Stimulated activated CD4-positive, alpha-beta T cell treated with anti-CD3 and anti-CD28 coated beads, Interleukin-12 subunit alpha, Interleukin-12 subunit beta, amount 100 ng/mL, for 48 hours (primary cell): ENCODE results near the gene LIPA.
"Not testable (repeated sequence)": the region's sequence is repeated elsewhere in the genome, so short reads cannot be mapped to it uniquely, and the experiment has no call there.

Experiments used
- DNase-seq, 3 donors: peaks; one replicate each; pipeline ENCODE4 v3.0.0-alpha.2; 2020; ENCODE audit warnings: low read depth in 2 of 3, low spot score in 1 of 3

The LIPA gene

DNA sequence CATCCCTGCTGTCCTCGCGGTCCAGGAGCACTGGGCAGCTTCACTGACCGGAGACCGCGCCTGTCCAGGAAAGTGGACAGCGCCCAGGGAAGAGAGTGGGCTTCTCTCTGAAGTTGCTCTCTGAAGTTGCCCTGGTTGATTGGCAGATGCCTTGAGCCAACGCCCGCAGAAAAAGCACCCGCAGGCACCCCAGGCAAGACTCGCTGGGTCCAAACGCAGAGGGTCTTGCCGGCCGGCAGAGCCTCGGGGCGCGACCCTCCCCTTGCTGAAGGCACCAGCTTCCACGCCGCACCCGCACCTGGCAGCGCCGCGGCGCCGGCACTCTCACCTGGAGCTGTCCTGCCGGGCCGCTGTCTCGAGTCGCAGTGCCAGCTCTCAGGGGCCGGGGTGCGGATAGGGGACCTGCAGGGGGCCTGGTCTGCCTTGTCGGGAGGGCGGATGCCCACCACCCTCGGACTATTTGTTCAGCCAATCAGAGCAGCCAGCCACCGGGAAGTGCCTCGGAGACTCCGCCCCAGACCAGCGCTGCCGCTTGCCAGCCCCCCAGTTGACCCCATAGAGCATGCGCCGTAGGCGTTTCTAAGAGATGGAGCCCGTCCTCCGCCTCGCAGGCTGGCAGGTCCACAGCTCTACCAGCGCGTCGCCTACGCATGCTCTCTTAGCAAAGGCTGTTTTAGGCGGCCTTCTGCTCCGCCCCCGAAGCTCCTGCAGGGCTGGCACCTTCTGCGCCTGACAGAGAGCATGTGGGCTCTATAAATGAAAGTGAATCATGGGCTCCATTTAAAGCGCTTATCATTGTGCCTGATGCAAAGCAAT lies at the start of gene LIPA:
Gene LIPA, minus strand, starts transcription at position 367 of the 816 bp plus-strand sequence. CDS start 4,127 bp downstream, outside the sequence.
- peak; percentile 81 to 92 (median 88) for DNase-seq

DNA sequence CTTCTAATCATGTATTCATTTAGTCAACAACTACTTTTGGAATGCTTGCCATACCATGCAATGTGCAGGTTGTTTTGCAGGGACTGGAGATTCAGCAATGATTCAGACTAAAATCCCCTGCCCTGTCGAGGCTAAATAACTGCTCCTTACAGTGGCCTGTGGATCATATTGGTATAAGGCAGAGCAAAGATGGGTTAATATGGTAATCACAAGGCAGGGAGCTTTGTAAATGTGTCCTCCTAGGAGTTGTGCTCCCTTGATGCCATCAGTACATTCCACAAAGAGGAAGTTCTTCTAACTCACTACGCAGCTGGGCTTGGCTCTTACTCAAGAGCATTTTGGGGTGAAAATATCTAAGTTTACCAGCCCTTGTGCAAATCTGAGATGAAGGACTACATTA lies 49.7 kb upstream of the LIPA start:
- DNase-seq, result no peak

DNA sequence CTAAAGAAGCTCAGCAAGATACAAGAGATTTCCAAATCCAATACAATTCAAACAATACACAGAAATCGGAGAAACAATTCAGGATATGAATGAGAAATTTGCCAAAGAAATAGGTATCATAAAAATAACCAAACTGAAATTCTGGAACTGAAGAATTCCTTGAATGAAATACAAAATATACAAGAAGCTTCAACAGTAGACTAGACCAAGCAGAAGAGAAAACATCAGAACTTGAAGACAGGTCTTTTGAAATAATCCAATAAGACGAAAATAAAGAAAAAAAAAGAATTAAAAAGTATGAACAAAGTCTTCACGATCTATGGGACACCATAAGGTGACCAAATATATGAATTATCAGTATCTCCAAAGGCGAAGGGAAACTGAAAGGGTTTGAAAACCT lies 47.5 kb upstream of the LIPA start:
- DNase-seq, result no peak

DNA sequence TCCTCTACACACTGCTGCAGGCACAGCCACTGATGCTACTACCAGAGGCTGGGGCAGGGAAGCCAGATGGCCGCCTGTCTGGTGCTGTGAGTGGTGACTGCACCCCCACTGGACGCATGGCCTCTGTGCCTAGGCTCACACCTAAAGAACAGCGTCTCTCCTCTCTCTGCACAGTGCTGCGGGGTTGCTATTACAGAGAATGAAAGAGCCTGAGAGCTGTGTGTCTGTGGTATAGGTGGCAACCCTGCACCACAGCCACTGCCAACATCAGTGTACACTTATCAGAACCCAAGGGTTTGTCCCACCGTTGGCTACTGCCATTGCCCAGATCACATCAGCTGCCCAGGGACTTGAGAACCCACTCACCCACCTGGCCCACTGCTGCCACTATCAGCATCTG lies 46.2 kb upstream of the LIPA start:
- no peak for DNase-seq

DNA sequence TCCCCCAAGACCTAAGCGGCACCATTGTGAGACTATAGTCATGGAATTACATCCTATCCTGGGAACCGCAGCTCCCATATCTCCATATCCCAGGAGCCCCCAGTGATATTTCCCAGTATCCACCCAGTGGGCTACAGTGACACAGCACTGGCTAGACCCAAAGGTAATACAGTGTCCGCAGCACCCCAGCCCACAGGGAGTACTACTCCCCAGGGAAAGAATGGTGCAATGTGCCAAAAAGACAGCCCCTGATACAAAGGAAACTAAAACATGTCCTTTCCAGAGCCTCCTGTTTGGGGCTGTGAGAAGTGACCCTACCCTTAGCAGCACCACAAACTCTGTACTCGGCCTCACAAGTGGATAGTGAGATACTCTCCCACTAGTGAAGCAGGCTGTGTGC lies 45.8 kb upstream of the LIPA start:
- DNase-seq, result no peak

DNA sequence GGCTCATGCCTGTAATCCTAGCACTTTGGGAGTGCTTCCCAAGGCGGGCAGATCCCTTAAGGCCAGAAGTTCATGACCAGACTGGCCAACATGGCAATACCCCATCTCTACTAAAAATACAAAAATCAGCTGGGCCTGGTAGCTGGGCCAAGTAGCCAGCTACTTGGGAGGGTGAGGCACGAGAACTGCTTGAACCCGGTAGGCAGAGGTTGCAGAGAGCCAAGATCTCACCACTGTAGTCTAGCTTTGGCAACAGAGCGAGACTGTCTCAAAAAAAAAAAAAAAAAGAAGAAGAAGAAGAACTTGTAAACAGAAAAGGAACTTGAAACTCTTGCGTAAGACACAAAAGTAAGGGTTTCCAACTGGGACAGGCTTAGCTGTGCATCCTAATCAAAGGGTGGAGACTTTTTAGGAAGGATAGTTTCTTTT lies 44.7 kb upstream of the LIPA start:
- DNase-seq, result no peak

DNA sequence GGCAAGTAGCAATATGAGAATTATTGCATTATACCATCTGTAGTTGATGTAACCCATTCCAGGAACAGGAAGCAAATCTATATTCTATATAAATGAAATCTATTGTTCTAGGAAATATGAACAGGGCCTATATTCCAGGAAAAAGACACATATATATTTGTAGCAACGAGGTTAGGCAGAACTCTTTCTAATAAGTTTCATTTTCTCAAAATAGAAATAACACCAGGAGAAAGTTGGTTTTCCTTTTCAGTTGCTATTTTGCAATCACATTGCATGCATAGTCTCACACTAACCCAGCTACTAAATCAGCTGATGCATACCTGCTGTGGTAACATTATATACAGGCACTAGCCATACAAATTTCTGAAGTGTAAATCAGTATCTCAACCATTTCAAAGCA lies 44.0 kb upstream of the LIPA start:
- no peak for DNase-seq

DNA sequence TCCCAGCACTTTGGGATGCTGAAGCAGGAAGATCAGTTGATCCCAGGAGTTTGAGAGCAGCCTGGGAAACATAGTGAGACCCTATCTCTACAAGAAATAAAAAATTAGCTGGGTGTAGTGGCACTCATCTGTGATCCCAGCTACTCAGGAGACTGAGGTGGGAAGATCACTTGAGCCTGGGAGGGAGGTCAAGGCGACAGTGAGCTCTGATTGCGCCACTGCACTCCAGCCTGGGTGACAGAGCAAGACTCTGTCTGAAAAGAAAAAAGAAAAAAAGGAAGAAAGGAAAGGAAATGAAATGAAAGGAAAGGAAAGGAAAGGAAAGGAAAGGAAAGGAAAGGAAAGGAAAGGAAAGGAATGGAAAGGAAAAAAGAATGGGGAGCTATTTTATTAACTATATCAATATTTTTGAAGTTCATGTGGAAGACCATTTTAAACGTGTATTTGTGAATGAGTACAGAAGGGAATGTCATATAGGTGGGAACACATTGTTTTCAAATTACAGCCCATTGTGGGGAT lies 43.2 kb upstream of the LIPA start:
- no peak for DNase-seq

DNA sequence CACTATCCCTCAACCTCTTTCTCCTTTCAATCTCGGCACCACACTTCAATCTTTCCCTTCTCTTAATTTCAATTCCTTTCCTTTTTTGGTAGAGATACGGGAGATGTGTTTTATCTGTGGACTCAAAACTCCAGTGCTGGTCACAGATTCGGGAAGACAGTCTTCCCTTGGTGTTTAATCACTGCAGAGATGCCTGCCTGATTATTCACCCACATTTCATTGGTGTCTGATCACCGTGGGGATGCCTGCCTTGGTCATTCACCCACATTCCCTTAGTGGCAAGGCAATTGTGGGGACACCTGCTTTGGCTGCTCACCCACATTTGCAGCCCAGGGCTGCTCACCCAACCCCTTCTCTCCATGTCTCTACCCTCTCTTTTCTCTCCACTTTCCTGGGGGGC lies 33.7 kb upstream of the LIPA start:
- DNase-seq, result not testable (repeated sequence)

DNA sequence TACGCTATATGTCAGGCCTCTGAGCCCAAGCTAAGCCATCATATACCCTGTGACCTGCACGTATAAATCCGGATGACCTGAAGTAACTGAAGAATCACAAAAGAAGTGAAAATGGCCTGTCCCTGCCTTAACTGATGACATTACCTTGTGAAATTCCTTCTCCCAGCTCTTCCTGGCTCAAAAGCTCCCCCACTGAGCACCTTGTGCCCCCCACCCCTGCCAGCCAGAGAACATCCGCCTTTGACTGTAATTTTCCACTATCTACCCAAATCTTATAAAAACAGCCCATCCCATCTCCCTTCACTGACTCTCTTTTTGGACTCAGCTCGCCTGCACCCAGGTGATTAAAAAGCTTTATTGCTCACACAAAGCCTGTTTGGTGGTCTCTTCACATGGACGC lies 33.1 kb upstream of the LIPA start:
- not testable (repeated sequence) for DNase-seq

DNA sequence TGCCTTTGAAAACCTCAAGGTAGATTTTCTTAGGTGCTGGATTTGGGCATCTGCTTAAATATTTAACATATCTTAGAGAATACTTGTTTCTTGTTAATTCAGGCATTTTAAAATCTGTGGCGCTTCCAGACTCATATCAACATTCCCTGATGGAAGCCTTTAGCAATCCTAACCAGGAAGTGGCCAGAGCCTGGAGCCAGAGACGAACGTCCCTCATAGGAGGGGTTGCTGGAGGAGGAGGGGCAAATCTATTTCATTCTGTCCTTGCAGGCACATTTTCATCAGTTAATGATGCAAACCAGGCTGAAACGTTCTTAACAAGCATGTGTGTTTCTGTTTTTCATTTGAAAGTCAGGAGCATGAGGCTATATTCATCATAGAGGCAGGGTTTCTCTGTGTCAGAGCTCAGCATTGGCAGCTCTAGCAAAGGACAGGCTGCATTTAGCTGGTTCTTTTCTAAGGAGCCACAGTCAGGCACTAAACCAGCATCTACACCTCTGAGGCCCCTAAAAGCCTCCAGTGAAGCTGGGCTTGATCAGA lies 32.4 kb upstream of the LIPA start:
- no peak for DNase-seq

DNA sequence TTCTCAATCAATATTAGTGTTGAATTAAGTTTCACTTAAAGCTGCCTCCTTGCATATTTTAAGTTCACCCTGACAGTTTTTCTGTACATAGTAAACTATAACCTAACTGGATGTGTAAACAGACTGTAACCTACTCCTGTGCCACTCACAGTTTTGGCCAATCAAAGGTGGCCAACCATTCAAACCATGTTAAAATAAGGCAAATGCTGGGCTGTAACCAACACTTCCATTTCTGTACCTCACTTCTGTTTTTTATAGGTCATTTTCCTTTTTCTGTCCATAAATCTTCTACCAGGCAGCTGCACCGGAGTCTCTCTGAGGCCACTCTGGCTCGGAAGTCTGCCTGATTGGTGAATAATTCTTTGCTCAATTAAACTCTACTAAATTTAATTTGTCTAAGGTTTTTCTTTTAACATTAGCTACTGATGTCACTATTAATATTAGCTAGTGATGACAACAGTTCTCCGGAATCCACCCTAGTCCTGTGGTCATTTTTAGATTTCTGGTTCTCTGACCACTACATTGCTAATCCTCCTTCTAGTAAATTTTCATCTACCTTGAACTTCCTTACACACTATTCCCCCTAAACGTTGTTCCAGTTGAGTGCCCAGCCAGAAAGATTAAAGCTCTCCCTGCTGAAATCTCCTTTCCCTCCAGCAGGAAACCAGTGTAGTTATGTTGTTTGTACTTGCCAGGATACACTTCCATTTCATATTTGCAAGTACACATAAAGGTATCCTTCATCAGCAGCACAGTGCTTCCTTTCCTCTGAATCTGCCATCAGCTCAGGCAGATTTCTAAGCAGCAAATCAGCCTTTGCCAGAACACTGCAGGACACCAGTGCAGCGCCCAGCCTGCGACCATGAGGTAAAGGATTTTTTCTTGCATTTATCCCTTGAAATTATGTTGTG lies 31.7 kb upstream of the LIPA start:
- DNase-seq, result no peak

DNA sequence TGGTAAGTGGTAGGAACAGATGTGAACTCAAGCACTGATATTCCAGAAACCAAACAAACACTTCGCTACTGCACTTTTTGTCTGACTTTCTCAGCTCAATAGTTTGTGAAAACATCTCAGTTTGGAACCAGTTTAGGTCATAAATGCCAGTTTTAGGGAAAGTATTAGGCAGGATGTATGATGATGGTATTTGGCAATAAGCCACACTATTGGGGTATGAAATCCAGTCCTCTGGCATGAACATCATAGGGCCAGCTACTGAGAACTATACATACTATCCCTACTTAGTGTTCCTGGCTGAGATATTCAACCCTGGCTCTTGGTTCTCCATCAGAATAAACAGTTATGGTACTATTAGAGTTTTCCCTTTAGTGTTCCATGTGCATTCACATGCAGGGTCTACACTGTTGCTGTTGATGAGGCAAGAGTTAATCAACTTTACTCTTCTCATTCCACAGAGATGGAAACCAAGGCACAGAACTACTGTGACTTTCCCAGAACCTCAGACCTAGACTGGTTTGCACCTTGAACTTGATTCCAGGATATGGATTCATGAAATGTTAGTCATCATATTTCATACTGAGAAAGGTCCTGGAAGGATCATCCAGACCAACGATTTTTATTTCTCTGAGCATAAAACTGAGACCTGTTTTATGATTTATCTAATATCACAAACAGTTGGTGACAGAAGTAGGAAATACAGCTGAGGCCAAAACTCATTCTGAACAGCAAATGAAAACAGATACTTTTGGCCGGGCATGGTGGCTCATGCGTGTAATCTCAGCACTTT lies 30.2 kb upstream of the LIPA start:
- no peak for DNase-seq

DNA sequence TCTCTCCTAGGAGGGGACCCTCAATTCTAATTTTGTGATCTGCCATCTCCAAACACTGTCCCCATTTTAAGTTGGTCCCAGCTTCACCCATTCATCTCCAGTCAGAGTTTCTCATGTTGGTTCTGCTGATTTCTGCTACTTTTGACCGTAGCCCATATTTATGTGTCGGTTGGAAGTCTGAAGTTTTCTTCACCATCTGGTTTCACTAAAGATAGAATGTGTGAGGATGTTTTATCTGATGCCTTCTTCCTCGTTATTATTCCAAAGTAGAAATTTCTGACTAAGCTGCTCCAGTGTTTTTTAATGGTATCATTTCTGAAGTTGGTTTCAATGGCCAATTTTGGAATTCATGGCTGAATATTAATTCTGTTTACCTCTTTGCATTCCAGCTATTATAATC lies 28.9 kb upstream of the LIPA start:
- DNase-seq, result no peak

DNA sequence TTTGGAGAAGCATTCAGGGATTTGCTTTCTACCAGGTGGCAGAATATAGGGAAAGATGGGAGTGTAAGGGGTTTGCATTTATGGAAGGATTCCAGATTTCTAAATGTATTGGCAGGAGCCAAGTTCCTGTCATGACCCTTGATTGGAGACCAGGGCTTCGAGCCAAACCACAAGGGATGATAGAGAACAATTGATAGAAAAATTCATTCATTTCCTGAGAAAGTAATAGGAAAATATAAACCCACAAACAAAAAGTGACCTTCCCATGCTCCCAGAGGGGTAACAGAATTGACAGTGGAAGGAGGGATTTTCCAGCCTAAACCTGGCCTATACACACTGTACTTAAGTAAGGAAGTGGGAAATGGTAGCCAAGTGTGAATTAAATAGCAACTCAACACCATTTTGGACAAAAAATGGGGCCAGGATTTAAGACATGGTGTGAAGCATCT lies 27.9 kb upstream of the LIPA start:
- no peak for DNase-seq

DNA sequence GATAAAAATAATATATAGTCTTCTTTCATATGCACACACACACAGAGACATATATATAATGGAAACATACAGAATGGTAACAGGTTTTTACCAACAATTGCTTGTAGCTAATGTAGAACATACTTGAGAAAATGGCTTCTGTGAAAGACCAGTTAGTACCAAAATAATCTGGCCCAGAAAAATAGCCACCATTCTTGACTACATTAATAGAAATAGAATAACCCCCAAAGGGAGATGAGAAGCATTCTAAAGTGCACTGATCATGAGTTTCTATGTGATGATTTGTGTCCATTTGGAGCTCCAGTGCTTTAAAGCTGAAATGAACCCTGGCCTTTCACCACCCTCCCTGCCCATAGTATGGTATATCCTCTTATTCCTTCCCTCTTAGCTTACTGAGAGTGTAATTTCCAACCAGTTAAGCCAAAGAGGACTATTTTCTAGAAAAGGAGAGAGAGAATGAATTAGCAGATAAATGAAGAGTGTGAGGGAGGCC lies 27.4 kb upstream of the LIPA start:
- DNase-seq, result no peak

DNA sequence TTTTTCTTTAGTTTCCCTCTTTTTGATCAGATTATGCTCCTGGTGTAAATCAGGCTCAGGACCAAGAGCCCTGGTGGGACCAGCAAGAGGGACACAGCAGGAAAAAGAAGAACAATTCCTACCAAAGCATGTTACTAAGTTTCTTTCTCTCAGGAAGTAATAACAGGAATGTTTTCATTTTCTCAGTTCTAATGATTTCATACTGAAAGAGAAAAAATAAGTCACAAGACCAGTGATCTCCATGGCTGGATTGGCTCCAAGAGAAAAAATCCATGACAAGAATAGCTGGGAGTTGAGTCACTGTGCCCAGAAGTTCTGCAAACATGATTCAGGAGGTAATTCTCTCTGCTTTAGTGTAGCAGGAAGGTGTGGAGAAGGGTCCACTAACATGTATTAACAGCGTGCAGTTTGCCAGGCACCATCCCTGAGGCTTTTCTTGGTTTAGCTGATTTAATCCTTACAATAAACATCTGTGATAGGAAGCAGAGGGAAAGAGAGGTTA lies 26.5 kb upstream of the LIPA start:
- DNase-seq, result no peak

DNA sequence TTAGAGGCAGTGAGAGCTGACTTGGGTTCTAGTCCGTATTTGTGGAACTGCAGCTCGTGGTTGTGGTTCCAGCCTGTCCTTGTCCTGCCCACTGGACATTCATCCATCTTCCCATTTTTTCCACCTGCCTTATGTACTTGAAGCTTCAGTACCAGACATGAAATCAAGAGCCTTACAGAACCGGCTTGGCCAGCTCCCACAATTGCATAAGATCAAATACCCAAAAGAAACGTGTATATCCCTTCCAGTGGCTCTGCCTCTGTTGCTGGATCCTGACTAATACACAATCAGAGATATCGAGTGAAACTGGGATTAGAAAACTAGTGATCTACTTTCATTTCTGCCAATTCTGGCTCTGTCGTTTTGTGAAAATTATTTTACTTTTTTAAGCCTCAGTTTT lies 23.8 kb upstream of the LIPA start:
- no peak for DNase-seq

DNA sequence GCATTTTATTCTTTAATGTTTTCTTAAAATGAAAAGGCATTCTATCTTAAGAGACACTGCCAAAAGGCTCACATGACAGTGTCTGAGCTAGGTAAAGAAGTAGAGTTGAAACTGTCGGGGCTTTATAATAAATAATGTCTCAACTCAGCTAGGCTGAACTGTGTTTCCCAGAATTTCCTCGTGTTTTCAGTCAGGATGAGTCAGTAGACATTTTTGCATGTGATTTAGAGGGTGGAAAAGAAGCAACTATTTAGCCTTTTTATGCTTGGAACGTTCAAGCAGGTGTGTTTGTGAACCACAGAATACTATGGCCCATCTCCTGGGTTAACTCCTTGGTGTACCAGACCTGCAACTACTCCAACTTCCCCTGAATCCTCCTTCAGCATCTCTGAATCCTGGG lies 23.4 kb upstream of the LIPA start:
- DNase-seq, result no peak

DNA sequence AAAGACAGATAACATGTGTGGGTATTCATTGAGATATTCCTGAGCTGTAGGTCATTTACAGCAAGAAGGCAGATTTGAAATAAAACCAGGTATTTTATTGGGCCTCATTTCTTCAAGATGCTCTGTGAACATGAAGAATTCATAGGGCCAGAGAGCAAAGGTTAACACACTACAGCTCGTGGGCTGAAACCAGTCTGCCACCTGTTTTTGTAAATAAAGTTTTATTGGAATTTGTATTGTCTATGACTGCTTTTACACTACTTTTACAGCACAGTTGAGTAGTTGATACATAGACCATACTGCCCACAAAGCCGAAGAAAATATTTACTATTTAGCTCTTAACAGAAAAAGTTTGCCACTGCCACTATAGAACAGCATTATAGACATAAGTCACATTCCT lies 22.1 kb upstream of the LIPA start:
- no peak for DNase-seq
